ENCODE results near the gene NADSYN1. TPM values are rescaled to one million over a fixed set of nuclear protein-coding genes. Genes with fewer than 3 reads are reported as not detected.

NADSYN1 gene
- total RNA-seq, 1 donor from 2014 or later = 71.0 TPM

DNA sequence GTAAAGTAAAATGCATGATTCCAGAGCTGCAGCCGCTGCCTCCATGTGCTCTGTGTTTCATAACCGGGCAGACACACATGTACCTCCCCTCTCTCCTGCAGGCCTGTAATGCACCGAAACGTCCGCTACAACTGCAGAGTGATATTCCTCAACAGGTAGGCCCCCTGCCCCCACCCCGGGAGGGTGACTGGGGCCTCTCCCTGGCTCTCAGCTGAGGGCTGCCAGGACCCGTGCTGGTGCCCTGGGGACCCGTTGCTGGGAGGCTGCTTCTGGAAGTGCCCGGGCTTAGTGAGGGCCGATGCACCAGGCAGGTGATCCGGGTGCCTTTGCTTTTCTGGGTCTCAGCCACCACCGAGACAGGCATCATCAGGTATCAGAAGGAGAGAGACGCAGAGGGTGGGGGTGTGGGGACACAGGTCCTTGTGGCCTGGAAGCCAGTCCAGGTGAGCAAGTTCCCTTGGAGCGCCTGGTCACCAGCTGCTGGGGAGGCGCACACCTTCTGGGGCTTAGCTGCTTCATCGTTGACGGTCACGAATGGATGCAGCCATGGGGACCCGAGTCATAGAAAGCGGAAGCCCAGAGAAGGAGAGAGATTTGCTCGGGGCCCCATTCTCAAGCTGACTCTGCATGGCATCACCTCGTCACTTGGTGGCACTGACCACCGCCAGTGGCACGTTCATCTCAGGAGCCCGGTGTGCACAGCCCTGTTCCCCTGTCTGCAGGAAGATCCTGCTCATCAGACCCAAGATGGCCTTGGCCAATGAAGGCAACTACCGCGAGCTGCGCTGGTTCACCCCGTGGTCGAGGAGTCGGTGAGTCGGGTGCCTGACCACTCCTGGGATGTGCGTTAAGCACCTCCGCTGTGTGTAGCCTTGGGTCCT, 10.6 kb downstream of the NADSYN1 start:
- TF ChIP-seq, protein P1, sequence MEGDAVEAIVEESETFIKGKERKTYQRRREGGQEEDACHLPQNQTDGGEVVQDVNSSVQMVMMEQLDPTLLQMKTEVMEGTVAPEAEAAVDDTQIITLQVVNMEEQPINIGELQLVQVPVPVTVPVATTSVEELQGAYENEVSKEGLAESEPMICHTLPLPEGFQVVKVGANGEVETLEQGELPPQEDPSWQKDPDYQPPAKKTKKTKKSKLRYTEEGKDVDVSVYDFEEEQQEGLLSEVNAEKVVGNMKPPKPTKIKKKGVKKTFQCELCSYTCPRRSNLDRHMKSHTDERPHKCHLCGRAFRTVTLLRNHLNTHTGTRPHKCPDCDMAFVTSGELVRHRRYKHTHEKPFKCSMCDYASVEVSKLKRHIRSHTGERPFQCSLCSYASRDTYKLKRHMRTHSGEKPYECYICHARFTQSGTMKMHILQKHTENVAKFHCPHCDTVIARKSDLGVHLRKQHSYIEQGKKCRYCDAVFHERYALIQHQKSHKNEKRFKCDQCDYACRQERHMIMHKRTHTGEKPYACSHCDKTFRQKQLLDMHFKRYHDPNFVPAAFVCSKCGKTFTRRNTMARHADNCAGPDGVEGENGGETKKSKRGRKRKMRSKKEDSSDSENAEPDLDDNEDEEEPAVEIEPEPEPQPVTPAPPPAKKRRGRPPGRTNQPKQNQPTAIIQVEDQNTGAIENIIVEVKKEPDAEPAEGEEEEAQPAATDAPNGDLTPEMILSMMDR (IDR thresholded peaks at IDR 0.05; ENCODE audit: unreplicated experiment) = no peak
- no peak overlapping the region for H3K27ac Mint-ChIP-seq
- peaks cover 41% of the 10 kb centered on the region for H3K36me3 Mint-ChIP-seq
- H3K27me3 Mint-ChIP-seq (ENCODE audit: low read depth) = no peaks in the 10 kb centered on the region
- H3K4me3 Mint-ChIP-seq = no peak overlapping the region
- H3K4me1 Mint-ChIP-seq = no peaks in the 10 kb centered on the region
- peaks cover 6% of the 10 kb centered on the region for H3K9me3 Mint-ChIP-seq
- DNase-seq (ENCODE audit: low spot score in 2 of 2, unreplicated experiment in 2 of 2) = no peak

DNA sequence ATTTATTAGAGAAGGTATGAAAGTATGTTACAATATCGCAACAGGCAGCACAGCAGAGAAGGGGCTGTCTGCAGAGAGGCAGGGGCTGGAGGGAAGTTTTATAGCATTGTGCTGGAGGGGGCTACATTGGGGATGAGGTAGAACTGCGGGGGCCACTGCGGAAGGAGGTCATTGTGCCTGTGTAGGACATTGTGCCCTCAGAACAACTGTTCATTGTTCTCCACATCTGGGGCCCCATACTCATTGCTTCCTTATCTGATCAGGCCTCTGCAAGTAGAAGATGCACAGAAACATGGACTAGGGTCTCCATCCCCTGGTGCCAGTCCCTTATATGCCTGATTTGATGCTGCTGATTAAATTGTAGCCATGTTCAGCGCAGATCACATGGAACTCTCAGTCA, 12.1 kb downstream of the NADSYN1 start:
- H3K4me3 Mint-ChIP-seq = no peak overlapping the region
- peaks cover 13% of the 10 kb centered on the region for H3K9me3 Mint-ChIP-seq
- no peaks in the 10 kb centered on the region for H3K27me3 Mint-ChIP-seq (ENCODE audit: low read depth)
- no peaks in the 10 kb centered on the region for H3K4me1 Mint-ChIP-seq
- DNase-seq (ENCODE audit: low spot score in 2 of 2, unreplicated experiment in 2 of 2) = no peak
- no peak overlapping the region for H3K27ac Mint-ChIP-seq
- H3K36me3 Mint-ChIP-seq = peaks cover 46% of the 10 kb centered on the region
- TF ChIP-seq, protein P1 (IDR thresholded peaks at IDR 0.05; ENCODE audit: unreplicated experiment) = no peak

DNA sequence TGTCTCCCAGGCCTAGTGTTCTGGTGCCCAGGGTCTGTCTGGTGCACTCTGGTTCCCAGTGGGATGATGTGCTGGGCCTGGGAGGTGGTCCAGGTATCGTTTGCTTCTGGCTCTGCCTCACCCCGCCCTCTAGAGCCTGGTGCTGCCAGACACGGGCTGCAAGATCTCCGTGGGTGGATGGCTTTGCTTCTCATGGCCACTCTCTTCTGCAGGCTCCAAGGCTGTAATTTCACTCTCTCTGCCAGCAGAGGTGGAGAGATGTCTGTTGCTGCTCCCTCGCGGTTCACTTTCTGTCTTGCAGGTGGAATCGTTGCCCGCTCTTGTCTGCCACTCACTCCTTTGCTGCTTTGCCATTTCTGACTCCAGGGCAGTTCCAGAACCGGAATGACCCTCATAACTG, 13.4 kb downstream of the NADSYN1 start:
- Mint-ChIP-seq H3K4me1 (no peaks in the 10 kb centered on the region), H3K27ac (no peak overlapping the region), H3K27me3 (ENCODE audit: low read depth) (no peaks in the 10 kb centered on the region), H3K9me3 (peaks cover 13% of the 10 kb centered on the region), H3K4me3 (no peak overlapping the region), H3K36me3 (peaks cover 36% of the 10 kb centered on the region)
- DNase-seq (ENCODE audit: low spot score in 2 of 2, unreplicated experiment in 2 of 2) = no peak
- TF ChIP-seq, protein P1 (IDR thresholded peaks at IDR 0.05; ENCODE audit: unreplicated experiment) = no peak

DNA sequence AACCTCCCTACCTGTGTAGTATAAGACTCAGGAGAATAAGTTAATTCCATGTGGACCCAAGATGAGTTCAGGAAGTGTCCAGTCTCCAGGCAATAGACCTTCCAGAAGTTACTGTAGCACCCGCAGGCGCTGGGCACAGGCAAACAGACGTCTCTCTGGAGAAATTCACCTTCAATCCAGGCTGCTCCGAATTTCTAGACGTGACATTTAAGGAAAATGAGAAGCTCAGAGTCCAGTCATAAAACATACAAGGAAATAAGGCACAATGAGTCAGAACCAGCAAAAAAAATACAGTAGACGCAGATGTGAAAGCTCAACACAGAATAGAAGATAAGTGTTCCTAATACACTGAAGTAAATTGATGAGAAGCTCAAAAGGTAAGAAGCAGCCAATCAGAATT, 14.2 kb downstream of the NADSYN1 start:
- Mint-ChIP-seq H3K9me3 (peaks cover 13% of the 10 kb centered on the region), H3K36me3 (peaks cover 37% of the 10 kb centered on the region), H3K27me3 (ENCODE audit: low read depth) (no peaks in the 10 kb centered on the region), H3K4me1 (no peaks in the 10 kb centered on the region), H3K4me3 (no peak overlapping the region), H3K27ac (no peak overlapping the region)
- TF ChIP-seq, protein P1 (IDR thresholded peaks at IDR 0.05; ENCODE audit: unreplicated experiment) = no peak
- no peak for DNase-seq (ENCODE audit: low spot score in 2 of 2, unreplicated experiment in 2 of 2)

DNA sequence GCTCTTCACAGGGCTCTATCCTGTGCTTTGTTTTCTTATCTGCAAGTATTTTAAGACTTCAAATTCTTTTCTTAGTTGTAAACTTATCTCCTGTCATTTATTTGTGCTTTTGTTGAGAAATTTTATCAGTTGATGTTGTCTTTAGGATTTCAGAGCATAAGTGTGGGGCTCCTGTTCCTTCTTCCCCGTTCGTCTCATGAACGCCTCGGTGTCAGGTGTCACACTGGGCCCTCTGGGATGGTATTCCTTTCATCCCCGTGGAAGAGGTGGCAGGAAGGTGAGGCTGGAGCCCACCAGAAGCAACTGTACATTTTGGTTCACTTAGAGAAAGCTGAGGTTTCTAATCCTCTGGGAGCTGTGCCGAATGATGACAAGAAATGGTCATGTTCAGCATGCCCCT, 17.9 kb downstream of the NADSYN1 start:
- H3K4me1 Mint-ChIP-seq = no peaks in the 10 kb centered on the region
- TF ChIP-seq, protein P1 (IDR thresholded peaks at IDR 0.05; ENCODE audit: unreplicated experiment) = no peak
- no peaks in the 10 kb centered on the region for H3K27me3 Mint-ChIP-seq (ENCODE audit: low read depth)
- H3K36me3 Mint-ChIP-seq = peaks cover 35% of the 10 kb centered on the region
- DNase-seq (ENCODE audit: low spot score in 2 of 2, unreplicated experiment in 2 of 2) = no peak
- H3K27ac Mint-ChIP-seq = no peak overlapping the region
- H3K9me3 Mint-ChIP-seq = peaks cover 13% of the 10 kb centered on the region
- H3K4me3 Mint-ChIP-seq = no peak overlapping the region
